ENCODE measurements around the gene ARMC5.
A peak's percentile ranks its signal among the peaks of the same experiment; 100 is the strongest.
"Not testable (repeated sequence)": the region's sequence is repeated elsewhere in the genome, so short reads cannot be mapped to it uniquely, and the experiment has no call there.

ARMC5 gene

DNA sequence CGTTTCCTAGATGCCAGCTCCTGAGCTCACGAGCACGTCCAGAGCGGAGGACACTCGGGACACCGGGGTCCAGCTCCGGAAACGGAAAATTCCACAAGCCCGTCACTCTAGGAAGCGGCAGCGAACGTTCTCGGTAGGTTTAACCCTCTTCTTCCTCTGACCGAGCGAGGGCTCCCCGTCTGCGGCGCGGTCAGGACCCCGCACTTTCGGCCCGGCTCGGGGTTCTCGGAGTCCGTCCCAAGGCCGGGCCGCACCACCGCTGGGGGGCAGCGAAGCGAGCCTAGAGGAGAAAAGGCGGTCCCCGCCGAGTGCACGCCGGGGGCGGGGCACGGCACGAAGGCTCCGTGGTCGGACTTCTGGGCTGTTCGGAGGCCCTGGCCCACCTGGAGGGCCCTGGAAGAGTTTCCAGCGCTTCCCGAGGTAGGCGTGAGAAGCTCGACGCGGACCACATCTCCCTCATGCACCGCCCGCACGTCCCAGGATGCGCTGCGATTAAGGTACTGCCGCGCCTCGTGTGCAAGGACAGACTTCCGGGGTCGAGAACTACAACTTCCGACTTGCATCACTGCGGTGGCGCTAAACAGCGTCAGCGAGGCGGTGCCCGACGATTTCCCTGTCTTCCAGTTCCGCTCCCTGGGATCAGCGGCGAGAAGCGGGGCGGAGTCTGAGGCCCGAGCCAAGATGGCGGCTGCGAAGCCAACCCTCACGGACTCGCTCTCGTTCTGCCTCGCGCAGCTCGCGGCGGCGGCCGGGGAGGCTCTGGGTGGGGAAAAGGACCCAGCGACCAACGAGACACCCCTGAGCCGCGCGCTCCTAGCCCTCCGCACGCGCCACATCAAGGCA, at the start of gene ARMC5:
TSS of gene ARMC5 (plus strand) at position 658 of the 843 bp plus-strand sequence. CDS start at position 682, 24 bp downstream.
- DNase-seq (ENCODE audit: low read depth) = peak; percentile 98

DNA sequence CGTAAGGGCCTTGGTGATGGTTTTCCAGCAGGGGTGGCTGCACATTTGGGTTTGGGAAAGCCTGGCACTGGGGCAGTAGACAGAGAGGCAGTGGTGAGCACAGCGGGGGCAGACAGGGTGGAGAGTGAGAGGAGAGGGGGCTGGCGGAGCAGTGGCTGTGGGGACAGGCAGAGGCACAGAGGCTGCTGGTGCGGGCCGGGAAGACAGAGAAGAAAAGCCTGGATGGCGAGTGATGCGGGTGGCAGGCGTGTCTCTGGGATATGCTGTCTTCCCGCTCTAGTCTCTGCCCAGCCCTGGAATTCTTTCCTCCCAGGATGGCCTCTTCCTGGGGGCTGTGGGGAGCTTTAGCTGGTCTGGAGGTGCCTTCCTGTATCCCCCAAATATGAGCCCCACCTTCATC, 49.2 kb upstream of the ARMC5 start:
- DNase-seq (ENCODE audit: low read depth) = no peak

- no peak for DNase-seq (ENCODE audit: low read depth)
These were observed 48.1 kb upstream of the ARMC5 start for GRCh38 chr16:31411024-31411844.

- no peak for DNase-seq (ENCODE audit: low read depth)
These were observed 46.6 kb upstream of the ARMC5 start for GRCh38 chr16:31412750-31413149.

DNA sequence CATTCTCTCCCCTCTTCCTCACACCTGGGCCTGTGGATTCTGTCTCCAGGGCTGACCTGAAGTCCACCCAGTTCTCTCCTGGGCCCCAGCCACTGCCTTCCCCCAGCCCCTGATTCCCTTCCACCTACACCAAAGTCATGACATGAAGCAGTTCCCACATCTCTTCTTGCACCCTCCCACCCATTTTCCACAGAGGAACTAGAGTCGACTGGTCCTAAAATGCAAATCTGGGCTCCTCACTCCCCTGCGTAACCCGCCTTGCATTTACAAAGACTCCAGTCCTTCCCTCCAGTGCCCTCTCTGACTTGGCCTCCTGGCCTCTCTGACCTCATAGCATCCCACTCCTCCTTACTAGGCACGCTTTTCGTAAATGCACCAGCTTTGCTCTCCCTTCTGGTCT, 45.9 kb upstream of the ARMC5 start:
- DNase-seq (ENCODE audit: low read depth) = no peak

DNA sequence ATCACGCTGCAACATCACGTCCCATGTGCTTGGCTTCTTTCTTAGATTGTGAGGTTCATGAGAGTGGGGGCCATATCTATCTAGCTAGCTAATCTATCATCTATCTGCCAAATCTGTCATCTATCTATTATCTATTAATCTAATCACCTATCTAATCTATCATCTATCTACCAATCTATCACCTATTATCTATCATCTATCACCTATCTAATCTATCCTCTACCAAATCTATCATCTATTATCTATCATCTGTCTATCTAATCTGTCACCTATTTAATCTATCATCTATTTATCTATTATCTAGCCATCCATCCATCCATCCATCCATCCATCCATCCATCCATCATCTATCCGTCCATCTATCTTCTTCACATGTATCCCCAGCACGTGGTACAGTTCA, 45.4 kb upstream of the ARMC5 start:
- no peak for DNase-seq (ENCODE audit: low read depth)

DNA sequence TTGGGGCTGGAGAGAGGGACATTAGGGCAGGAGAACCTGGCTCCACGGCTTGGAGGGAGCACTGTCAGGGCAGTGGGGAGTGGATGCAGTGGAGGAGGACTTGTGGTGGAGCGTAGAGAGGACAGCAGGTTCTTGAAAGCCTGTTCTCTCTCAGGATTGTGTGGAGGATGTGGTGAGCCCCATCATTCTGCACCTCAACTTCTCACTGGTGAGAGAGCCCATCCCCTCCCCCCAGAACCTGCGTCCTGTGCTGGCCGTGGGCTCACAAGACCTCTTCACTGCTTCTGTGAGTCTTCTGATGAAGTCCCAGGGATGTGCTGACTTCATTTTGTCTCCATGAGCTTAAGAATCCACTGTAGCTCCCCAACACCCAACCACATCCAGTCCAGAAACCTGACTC, 44.6 kb upstream of the ARMC5 start:
- no peak for DNase-seq (ENCODE audit: low read depth)

DNA sequence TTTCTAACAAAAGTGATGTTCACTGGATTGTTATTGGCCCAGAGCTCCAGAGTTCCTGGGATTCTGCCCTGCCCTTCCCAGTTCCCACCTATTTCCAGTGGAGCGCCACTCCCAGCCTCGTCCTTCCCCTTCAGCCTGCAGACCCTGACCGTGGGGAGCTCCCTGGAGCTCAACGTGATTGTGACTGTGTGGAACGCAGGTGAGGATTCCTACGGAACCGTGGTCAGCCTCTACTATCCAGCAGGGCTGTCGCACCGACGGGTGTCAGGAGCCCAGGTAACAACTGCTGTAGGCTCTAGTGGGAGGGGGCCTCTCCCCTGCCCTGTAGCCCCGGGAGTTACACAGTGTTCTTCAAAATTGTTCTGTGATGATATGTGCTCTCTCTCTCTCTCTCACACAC, 42.9 kb upstream of the ARMC5 start:
- DNase-seq (ENCODE audit: low read depth) = no peak

- not testable (repeated sequence) for DNase-seq (ENCODE audit: low read depth)
These were observed 42.3 kb upstream of the ARMC5 start for GRCh38 chr16:31417036-31417435.

GRCh38 chr16:31417916-31418315, 41.4 kb upstream of the ARMC5 start:
- DNase-seq (ENCODE audit: low read depth) = no peak

DNA sequence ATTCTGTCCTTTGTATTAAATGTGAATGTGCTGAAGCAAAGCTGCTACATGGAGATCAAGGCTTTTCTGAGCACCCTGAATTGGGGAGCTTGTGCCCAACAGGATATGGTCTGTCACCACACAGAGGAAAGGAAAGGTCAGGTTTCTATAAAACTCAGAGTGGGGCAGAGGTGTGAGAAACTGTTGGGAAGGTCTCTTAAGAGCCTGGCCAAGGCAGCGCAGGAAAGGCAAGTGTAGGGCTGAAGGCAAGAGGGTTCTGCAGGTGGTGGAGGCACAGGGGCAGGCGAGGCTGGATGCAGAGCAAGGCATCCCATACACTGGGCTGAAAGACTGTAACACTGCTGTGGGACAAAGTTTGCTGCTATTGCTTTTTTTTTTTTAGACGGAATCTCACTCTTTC, 39.3 kb upstream of the ARMC5 start:
- no peak for DNase-seq (ENCODE audit: low read depth)

- DNase-seq (ENCODE audit: low read depth) = no peak
These were observed 37.7 kb upstream of the ARMC5 start for GRCh38 chr16:31421587-31421986.

GRCh38 chr16:31423241-31423640, 36.1 kb upstream of the ARMC5 start:
- DNase-seq (ENCODE audit: low read depth) = no peak

DNA sequence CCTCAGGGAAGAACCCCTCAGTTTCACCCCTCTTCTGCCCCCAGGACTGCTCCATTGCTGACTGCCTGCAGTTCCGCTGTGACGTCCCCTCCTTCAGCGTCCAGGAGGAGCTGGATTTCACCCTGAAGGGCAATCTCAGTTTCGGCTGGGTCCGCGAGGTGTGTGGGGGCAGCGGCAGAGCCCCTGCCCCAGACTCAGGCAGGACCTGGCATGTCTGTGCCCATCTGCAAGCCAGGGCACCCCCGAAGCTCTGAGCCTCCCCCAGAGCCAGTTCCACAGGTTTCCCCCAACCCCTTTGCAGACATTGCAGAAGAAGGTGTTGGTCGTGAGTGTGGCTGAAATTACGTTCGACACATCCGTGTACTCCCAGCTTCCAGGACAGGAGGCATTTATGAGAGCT, 35.5 kb upstream of the ARMC5 start:
- DNase-seq (ENCODE audit: low read depth) = no peak

GRCh38 chr16:31427441-31428278, 31.6 kb upstream of the ARMC5 start:
- no peak for DNase-seq (ENCODE audit: low read depth)

GRCh38 chr16:31428279-31428597, 31.1 kb upstream of the ARMC5 start, which contains the start of gene COX6A2:
Gene COX6A2 (minus strand): TSS chr16:31428360. CDS start chr16:31428325, 35 bp downstream.
- DNase-seq (ENCODE audit: low read depth) = no peak

GRCh38 chr16:31428638-31429247, 30.6 kb upstream of the ARMC5 start:
- DNase-seq (ENCODE audit: low read depth) = no peak

DNA sequence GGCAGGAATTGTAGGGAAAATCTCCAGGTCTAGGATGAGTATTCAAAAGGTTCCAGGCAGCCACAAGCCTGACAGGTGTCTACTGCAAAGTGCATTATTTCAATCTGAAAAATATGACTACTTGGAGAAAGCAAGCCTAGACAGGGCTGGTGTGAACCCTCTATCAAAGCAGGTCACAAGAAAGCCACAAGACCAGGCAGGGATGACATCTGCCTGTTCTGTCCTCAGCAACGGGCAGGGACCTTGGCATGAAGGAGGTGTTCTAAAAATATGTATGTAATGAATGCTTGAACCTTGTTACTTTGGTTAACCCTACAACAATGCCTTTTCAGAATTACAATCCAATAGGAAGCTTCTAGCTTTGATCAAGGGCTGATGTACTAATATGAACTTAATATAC, 30.0 kb upstream of the ARMC5 start:
- no peak for DNase-seq (ENCODE audit: low read depth)

GRCh38 chr16:31429796-31430195, 29.5 kb upstream of the ARMC5 start:
- no peak for DNase-seq (ENCODE audit: low read depth)

DNA sequence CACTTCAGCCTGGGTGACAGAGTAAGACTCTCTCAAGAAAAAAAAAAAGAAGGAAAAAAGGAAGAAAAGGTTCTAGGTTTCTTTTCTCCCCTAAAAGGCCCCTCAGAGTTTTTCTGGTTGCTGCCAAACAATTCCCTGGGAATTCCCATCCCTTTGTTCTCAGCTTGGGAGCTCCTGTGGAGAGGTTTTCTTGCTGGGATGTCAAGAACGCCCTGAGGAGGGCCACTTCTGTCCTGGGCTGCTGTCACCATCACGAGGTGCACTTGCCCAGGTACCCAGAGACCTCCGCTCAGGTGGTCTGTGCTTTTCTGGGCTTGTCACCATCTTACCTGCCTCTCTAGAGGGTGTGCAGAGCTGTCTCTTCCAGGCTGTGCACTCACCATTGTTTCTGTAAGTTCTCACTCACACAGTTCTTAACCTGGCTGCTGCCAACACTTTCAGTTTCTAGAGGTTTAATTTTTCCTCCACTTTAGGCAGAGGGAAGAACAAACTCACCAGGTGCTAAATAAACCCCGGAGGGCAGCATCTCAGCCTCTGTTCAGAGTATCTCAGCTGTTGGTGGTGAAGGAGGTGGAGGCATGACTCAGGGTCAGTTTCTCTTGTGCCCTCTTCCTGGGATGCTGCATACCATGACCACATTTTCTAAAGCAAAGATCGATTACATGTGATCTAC, 28.8 kb upstream of the ARMC5 start:
- no peak for DNase-seq (ENCODE audit: low read depth)
